H7 (cell line): ENCODE measurements around the gene KCNIP1. TPM values are rescaled to one million over a fixed set of nuclear protein-coding genes. Genes with fewer than 3 reads are reported as not detected.

Experiments used
- DNase-seq: peaks from one replicate; pipeline ENCODE4 v3.0.0; 2012
- H3K27me3 ChIP-seq: 2 replicates; pipeline ENCODE4 v1.6.0; 2011; ENCODE audit warnings: mild to moderate bottlenecking, low read length; ENCODE audit not compliant: control insufficient read depth, insufficient read depth
- H3K36me3 ChIP-seq: replicated peaks from 2 replicates; pipeline ENCODE4 v1.5.1; 2011; ENCODE audit warnings: low read length; ENCODE audit not compliant: control insufficient read depth, insufficient read depth
- H3K4me3 ChIP-seq: 2 replicates; pipeline ENCODE4 v1.5.1; 2011; ENCODE audit warnings: low read depth, mild to moderate bottlenecking, control low read depth, low read length, moderate library complexity; ENCODE audit not compliant: insufficient read depth
- total RNA-seq: library from RNA; depleted of rRNA; stranded (reverse); fragments of >200 nt; shearing (Covaris generic); gene quantifications from 2 replicates; pipeline ENCODE4 v1.2.3, GENCODE V29; 2014

KCNIP1 gene
- total RNA-seq, 1 experiment from 2014 or later, result 0.48 TPM

DNA sequence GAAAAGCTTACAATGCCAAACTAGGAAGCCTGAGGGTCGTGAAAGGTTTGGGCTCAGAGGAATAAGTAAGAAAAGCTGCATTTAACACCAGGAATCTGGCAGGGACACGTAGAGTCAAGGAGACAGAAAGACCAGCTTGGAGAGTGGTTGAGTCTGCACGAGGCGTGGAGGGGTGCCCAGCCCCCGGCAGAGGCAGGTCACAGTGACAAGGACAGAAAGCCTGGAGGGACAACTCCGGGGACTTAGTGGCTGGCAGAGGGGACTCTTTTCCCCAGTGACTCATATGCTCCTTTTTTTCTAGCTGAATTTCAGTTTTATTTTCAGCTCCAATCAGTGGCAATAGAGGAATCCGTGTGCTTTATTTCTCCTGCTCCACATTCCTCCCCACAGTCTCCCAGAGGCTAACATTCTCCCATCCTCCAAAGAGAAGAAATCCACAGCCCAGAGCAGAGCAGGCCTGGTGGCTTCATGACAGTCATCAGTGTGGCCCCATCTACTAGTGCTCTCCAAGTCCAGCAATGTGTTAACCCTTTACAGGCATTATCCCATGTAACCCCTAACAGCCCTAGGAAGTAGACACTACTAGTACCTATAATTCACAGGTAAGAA, 80.7 kb downstream of the KCNIP1 start:
- H3K4me3 ChIP-seq, result no peak overlapping the region
- DNase-seq, result no peak

DNA sequence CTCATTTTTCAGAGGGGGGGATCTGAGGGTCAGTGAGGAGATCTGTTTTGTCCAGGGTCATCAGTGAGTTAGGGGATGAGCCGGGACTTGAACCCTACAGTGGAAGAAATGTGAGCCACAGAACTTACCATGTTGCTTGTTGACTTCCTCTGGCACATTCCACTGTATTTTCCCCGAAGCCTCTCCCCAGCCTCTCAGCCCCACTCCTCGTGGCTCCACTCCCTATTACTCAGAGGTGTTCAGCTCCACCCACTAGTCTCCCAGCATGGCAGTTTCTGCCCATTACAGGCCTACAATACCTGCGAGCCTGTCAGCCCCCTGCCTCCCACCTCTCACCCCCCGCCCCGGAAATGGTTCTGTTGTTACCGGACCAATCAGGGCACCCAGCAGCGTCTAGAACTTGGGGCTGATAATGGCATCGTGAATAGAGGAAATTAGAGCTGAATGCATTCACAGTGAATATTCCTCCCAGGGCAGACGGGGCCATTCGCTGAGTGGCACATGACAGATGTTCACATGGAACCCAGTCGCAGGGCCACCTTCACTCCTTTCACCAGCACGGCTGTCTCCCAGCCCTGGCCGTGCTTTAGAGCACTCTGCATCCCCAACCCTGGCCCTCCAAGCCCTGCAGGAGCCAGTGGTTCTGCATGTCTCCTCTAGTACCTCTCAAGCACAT, 81.6 kb downstream of the KCNIP1 start:
- H3K36me3 ChIP-seq, result no peaks in the 10 kb centered on the region
- no peaks in the 10 kb centered on the region for H3K27me3 ChIP-seq
- H3K4me3 ChIP-seq, result no peak overlapping the region
- DNase-seq, result no peak

More for the DNA sequence above, 80.7 kb downstream of the KCNIP1 start:
- H3K27me3 ChIP-seq, result no peaks in the 10 kb centered on the region
- H3K36me3 ChIP-seq, result no peaks in the 10 kb centered on the region

DNA sequence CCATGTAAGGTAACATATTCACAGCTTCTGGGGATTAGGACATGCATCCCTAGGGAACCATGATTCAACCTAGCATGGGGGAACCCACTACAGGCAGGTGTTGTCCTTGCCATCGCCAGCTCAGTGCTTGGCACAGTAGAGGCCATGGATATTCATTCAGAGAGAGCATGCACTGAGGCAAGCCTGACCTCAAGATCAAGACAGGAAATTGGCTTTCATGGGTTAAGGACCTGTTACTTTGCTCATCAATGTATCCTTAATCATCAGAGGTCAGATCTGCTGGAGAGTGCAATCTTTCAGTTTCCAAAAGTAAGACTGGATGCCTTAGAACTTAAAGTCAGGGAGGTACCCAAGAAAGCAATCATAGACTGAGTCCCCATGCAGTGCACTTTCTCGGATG, 84.0 kb downstream of the KCNIP1 start:
- no peaks in the 10 kb centered on the region for H3K27me3 ChIP-seq
- no peak for DNase-seq

DNA sequence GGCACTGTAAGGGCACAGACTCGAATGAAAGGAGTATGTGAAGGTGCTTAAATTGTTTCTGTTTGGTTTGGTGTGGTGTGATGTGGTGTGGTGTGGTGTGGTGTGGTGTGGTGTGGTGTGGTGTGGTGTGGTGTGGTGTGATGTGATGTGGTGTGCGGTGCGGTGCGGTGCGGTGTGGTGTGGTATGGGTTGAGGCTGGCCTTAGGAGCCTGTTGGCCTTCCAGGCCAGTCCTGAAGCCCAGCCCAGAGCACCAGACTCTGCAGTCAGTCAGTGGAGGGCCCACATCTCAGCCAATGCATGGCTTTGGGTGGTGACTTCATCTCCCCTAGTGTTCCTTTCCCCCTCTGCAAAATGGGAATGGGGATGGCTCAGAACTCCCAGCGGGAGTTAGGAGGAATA, 85.8 kb downstream of the KCNIP1 start:
- no peak overlapping the region for H3K4me3 ChIP-seq
- no peak for DNase-seq
- H3K36me3 ChIP-seq, result no peaks in the 10 kb centered on the region
- no peaks in the 10 kb centered on the region for H3K27me3 ChIP-seq

More for the DNA sequence above, 84.0 kb downstream of the KCNIP1 start:
- Histone ChIP-seq H3K36me3 (no peaks in the 10 kb centered on the region), H3K4me3 (no peak overlapping the region)

DNA sequence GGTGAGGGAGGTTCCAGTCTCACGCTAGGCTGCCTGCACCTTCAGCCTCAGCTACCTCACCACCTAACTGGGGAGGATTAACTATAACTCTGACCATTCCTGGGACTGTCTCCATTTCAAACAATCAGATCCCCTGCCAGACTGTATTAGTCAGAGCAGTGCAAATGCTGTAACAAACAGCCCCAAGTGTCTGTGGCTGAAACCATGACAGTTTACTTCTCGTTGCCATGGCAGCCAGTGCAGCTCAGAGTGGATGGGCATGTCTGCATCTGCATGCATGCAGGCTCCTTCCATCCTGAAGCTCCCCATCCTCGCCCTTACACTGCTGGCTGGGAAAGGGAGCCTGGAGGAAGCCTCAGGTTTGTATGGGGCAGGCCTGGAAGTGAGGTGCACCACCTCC, 86.7 kb downstream of the KCNIP1 start:
- Histone ChIP-seq H3K36me3 (no peaks in the 10 kb centered on the region), H3K4me3 (no peak overlapping the region), H3K27me3 (no peaks in the 10 kb centered on the region)
- no peak for DNase-seq

DNA sequence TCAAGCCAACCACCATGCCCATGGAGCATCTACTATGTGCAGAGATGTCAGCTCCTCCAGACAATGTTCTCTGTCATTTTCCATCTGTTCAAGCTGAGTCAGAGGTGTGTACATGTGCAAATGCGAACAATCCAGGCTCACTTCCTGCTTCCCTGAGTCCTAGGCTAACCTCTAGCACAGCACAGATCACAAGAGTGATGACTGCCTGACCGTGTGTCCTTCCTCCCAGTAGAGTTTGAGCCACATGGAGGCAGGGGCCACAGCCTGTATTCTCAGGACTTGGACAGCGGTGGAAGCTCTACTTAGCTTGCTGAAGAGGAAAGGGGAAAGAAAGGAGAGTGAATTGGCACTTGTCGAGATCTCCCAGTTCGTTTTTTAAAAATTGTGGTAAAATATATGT, 87.2 kb downstream of the KCNIP1 start:
- Histone ChIP-seq H3K4me3 (no peak overlapping the region), H3K27me3 (no peaks in the 10 kb centered on the region), H3K36me3 (no peaks in the 10 kb centered on the region)
- no peak for DNase-seq

DNA sequence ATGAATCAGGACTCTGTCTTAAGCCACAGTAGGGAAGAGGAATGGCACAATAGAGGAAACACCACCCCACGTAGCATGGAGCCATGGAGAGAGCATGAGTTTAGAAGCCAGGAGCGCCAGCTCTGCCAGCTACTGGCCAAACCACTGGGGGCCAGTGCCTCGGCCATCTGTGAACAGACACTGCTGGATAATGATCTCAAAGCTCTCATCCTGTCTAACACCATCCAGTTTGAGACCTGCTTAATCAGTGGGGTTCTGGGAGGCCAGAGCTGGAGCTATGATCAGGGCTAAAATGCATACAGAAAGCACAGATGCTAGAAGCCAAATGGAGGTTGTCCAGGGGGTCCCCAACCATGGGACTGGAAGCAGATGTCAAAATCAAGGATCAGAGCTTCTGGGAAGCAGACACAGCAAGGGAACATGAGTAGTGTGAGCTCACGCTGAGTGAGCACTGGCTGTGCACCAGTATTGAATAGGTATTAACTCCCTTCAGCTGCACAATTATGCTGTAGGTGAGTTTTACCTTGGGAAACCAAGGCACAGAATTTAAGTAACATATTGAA, 92.7 kb downstream of the KCNIP1 start:
- Histone ChIP-seq H3K36me3 (no peaks in the 10 kb centered on the region), H3K27me3 (no peaks in the 10 kb centered on the region), H3K4me3 (no peak overlapping the region)
- no peak for DNase-seq

DNA sequence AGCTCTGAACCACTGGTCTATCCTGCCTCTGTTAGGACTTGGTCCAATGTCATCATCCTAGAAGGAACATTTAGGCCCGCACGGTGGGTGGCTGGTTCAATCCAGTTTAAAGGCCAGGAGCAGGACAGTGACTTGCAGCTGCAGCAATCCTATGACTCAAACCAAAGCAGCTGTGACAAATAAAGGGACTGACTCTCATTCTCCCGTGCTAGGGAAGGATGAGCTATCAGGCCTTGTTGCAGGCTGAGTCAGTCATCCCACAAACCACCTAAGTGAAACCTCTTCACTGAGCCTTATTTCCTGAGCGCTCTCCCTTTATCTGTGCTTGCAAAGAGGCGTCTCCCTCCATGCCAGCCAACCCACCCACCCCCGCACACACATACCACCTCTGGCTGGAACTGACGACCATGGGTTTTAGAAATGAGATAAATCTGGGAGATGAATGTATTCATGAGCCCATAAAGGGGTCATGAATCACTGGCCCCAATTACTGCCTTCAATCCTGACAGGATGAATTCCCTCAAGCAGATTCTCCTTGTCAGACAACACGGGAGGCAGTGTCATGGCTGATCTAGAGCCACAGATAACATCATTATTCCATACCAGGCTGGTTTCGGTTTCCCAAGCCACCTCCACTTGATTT, 93.4 kb downstream of the KCNIP1 start:
- DNase-seq, result no peak
- Histone ChIP-seq H3K4me3 (no peak overlapping the region), H3K36me3 (no peaks in the 10 kb centered on the region), H3K27me3 (no peaks in the 10 kb centered on the region)

DNA sequence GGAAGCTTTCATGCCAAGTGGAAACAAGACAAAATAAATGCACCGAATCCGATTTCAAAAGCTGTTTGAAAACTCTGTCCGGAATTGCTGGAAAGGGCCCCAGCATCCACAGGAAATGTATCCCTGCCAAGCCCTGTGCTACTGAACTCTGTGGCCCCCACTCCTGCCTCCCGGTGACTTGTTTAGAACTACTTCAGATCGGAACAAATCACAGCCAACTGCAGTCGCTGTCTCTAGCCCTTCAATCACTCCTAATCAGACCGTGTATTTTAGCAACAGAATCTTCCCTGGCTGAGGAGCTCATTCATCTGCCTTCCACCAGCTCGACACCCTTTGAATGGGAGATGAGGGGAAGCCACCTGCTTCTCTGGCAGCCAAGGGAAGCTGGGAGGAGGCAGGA, 94.1 kb downstream of the KCNIP1 start:
- no peak for DNase-seq

DNA sequence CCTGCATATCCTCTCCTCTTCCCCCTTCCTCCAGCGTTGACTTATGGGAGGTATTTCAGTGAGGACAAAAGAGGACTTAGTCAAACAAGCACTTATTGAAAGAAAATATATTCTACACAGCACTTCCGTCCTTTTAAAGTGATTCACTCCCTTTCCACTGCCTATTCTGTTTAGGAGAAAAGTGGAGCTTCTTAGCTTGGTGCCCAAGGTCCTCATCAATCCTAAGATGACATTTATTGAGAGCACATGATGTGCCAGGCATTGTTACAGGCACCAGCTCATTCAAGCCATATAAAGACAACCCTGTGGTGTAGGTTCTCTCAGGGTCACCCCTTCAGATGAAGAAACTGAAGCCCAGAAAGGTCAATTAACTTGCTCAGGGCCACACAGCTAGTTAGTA, 95.9 kb downstream of the KCNIP1 start:
- Histone ChIP-seq H3K4me3 (no peak overlapping the region), H3K27me3 (no peaks in the 10 kb centered on the region), H3K36me3 (no peaks in the 10 kb centered on the region)
- DNase-seq, result no peak

More for the DNA sequence above, 94.1 kb downstream of the KCNIP1 start:
- H3K4me3 ChIP-seq, result no peak overlapping the region
- H3K27me3 ChIP-seq, result no peaks in the 10 kb centered on the region
- H3K36me3 ChIP-seq, result no peaks in the 10 kb centered on the region

DNA sequence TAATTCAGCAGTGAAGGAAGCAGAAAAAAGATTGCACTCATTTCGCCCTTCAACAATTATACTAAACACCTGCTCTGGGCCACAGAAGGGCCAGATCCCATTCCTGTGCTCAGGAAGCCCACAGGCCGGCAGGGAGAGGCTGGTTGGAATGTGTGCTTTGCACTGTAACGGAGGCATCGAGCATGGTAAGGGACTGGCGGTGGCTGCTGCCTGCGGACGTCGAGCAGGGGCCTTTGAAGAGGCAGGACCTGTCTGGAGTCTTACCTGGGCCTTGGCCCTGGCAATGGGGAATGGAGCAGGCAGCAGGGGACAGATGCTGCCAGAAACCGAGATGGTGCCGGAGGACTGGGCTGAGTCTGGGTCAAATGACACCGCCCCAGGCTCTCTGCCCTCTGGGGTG, 97.8 kb downstream of the KCNIP1 start:
- Histone ChIP-seq H3K36me3 (no peaks in the 10 kb centered on the region), H3K27me3 (no peaks in the 10 kb centered on the region), H3K4me3 (no peak overlapping the region)
- no peak for DNase-seq

DNA sequence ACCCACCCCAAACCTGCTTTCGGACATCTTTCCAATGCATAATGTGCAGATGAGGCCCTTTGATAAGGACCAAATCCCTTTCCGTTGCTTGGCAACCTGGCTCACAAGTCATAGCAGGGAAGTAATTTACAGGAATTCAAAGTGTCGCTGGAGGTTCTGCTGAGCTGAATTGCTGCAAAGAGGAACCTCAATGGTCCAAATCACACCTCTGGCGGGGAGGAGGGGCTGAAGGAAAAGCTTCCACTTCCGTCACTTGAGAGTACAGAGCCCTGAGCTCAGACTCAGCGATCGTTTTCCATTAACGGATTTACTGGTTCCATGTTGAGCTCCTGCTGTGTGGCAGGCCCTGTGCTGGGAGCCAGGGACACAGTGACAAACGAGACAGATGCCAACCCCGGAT, 99.3 kb downstream of the KCNIP1 start:
- H3K4me3 ChIP-seq, result no peak overlapping the region
- H3K27me3 ChIP-seq, result no peaks in the 10 kb centered on the region
- DNase-seq, result no peak
- no peaks in the 10 kb centered on the region for H3K36me3 ChIP-seq

DNA sequence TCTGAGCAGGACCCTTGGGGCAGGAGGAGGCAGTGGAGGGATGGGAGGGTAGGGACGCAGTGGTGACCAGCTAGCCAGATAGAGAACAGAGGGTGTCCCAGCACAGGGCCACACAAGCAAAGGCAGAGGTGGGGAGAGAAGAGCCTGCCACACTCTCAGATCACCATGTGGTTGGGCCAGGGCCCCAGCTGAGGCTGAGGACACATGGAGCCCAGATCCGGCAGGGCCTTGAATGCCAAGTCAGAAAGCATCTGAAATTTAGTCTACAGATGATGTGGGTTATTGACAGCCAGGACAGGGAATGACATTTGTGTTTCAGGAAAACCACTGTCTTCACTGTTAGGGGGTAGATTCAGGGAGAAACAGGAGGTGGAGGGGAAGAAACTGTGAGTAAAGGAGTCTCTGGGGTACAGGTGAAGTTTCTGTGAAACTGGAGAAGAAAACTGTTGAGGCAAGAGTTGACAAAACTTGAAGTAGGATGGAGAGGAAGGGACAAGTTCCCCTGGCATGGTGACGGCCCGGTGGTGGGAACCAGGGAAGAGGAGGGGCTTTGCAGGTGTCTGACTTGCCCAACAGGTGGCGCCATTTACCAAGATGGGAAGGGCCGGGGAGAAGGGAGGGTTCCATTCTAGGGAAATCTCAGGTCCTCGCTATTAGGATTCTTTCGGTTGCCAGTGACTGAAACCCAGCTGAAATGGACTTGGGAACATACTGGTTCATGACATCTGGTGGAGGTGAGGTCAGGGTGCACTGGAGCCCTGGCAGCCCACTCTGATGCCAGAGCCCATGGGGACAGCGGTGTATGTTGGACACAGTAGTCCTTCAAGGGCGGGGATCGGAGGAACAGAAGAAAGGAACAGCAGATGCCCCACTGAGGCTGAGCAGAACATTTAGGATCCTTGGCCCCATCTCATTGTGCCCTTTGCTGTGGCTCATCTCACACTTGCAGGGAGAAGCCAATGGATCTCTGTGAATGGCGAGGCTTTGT, 100.1 kb downstream of the KCNIP1 start:
- no peak overlapping the region for H3K4me3 ChIP-seq
- H3K27me3 ChIP-seq, result no peaks in the 10 kb centered on the region
- no peaks in the 10 kb centered on the region for H3K36me3 ChIP-seq
- DNase-seq, result peak; percentile 94

DNA sequence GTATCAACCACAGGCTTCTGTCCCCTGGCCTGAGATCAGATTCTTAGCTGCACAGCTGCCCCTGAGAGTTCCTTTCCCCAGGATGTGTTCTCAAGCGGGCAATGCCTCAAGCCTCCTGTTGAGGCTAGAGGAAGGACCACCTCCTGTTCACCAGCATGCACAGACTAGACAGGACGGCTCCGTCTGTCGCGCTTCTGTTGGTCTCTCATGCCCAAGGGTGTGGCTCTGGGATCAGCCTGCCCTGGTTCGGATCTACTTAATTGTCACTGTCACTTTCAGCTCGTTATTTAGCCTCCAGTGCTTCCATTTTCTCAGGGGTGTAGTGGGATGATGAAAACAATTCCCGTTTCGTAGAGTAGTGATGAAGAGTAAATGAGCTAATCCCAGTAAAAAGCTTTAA, 103.1 kb downstream of the KCNIP1 start:
- H3K4me3 ChIP-seq, result no peak overlapping the region
- no peaks in the 10 kb centered on the region for H3K36me3 ChIP-seq
- DNase-seq, result no peak
- no peaks in the 10 kb centered on the region for H3K27me3 ChIP-seq
